ENCODE measurements around the gene WFDC9.
"Not testable (repeated sequence)": the region's sequence is repeated elsewhere in the genome, so short reads cannot be mapped to it uniquely, and the experiment has no call there.

WFDC9 gene

DNA sequence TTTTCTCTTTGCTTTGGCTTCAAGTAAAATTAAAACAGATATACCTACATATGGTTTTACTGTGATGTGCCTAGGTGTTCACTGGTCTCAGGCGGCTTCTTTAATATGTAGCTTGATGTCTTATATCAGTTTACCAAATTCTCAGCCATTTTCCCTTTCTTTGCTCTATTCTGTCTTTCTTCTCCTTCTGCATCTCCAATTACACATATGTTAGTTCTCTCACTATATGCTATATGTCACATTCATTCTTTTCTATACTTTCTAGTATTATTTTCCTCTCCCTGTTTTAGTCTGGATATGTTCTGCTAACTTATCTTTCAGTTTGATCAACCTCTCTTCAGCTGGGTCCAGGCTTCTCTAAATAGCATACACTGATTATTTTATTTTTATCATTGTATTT, 37.6 kb downstream of the WFDC9 start:
- H3K9me3 ChIP-seq (ENCODE audit: control insufficient read depth, insufficient read depth, low read length) = no peaks in the 10 kb centered on the region
- no CpG with 5 or more reads among the region's 1 CpG for WGBS (ENCODE audit: insufficient coverage, insufficient read length)
- no peak for DNase-seq (ENCODE audit: low read depth, low spot score)
- no peaks in the 10 kb centered on the region for H3K27me3 ChIP-seq (ENCODE audit: control insufficient read depth, insufficient read depth, low read length)
- H3K27ac ChIP-seq (ENCODE audit: low read length) = no peak overlapping the region
- no peaks in the 10 kb centered on the region for H3K4me1 ChIP-seq (ENCODE audit: control insufficient read depth, insufficient read depth, low read length)
- H3K4me3 ChIP-seq (ENCODE audit: low read length) = no peak overlapping the region
- H3K36me3 ChIP-seq (ENCODE audit: control insufficient read depth, insufficient read depth, low read length) = no peaks in the 10 kb centered on the region

DNA sequence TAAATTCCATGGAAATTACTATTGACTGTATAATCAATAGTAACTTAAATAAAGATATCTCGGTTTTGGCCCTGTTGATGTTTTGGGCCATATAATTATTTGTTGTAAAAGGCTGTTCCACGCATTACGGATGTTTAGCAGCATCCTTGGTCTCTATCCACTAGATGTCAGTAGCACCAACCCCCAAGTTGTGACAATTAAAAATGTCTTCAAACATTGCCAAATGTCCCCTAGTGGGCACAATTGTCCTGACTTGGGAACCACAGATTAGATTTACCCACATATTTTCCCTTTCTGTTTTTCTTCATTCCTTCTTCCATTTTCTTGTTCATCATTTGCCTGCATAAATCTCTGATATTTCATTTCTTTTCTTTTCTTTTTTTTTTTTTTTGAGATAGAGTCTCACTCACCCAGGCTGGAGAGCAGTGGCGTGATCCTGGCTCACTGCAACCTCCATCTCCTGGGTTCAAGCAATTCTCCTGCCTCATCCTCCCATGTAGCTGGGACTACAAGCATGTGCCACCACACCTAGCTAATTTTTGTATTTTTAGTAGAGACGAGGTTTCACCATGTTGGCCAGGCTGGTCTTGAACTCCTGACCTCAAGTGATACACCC, 38.4 kb downstream of the WFDC9 start:
- peak; percentile 47 for DNase-seq (ENCODE audit: low read depth, low spot score)
- Histone ChIP-seq H3K27me3 (ENCODE audit: control insufficient read depth, insufficient read depth, low read length) (no peaks in the 10 kb centered on the region), H3K9me3 (ENCODE audit: control insufficient read depth, insufficient read depth, low read length) (no peaks in the 10 kb centered on the region), H3K4me1 (ENCODE audit: control insufficient read depth, insufficient read depth, low read length) (no peaks in the 10 kb centered on the region), H3K27ac (ENCODE audit: low read length) (no peak overlapping the region), H3K4me3 (ENCODE audit: low read length) (no peak overlapping the region), H3K36me3 (ENCODE audit: control insufficient read depth, insufficient read depth, low read length) (no peaks in the 10 kb centered on the region)
- no CpG with 5 or more reads among the region's 5 CpGs for WGBS (ENCODE audit: insufficient coverage, insufficient read length)

DNA sequence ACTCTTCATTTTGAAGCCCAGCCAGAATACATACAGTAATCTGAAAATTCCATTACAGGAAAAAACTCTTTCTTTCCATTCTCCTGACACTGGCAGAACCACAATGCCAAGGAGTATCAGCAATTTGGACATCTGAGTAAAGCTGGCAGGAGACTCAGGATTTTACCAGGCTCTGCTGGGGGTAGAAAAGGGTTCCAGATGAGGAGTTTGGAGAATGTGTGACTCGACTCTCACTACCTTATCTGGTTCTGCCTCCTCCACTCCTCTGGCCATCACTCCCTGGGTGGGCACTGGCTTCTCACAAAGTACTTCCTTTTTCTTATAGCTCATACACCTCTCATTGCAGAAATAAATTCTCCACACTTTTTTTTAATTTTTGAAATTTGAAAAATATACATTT, 41.4 kb downstream of the WFDC9 start:
- no peak for DNase-seq (ENCODE audit: low read depth, low spot score)
- H3K27ac ChIP-seq (ENCODE audit: low read length) = no peak overlapping the region
- H3K27me3 ChIP-seq (ENCODE audit: control insufficient read depth, insufficient read depth, low read length) = no peaks in the 10 kb centered on the region
- no peaks in the 10 kb centered on the region for H3K9me3 ChIP-seq (ENCODE audit: control insufficient read depth, insufficient read depth, low read length)
- H3K4me1 ChIP-seq (ENCODE audit: control insufficient read depth, insufficient read depth, low read length) = no peaks in the 10 kb centered on the region
- H3K4me3 ChIP-seq (ENCODE audit: low read length) = no peak overlapping the region
- no CpG with 5 or more reads among the region's 1 CpG for WGBS (ENCODE audit: insufficient coverage, insufficient read length)
- H3K36me3 ChIP-seq (ENCODE audit: control insufficient read depth, insufficient read depth, low read length) = no peaks in the 10 kb centered on the region

- no peak for DNase-seq (ENCODE audit: low read depth, low spot score)
- Histone ChIP-seq H3K27ac (ENCODE audit: low read length) (no peak overlapping the region), H3K36me3 (ENCODE audit: control insufficient read depth, insufficient read depth, low read length) (no peaks in the 10 kb centered on the region), H3K4me1 (ENCODE audit: control insufficient read depth, insufficient read depth, low read length) (no peaks in the 10 kb centered on the region), H3K4me3 (ENCODE audit: low read length) (no peak overlapping the region), H3K27me3 (ENCODE audit: control insufficient read depth, insufficient read depth, low read length) (no peaks in the 10 kb centered on the region), H3K9me3 (ENCODE audit: control insufficient read depth, insufficient read depth, low read length) (no peaks in the 10 kb centered on the region)
- no CpG with 5 or more reads among the region's 2 CpGs for WGBS (ENCODE audit: insufficient coverage, insufficient read length)
Observed at GRCh38 chr20:45588800-45589199, 42.3 kb downstream of the WFDC9 start.

GRCh38 chr20:45585986-45586385, 45.1 kb downstream of the WFDC9 start:
- not testable (repeated sequence) for H3K9me3 ChIP-seq (ENCODE audit: control insufficient read depth, insufficient read depth, low read length); H3K36me3 ChIP-seq (ENCODE audit: control insufficient read depth, insufficient read depth, low read length); H3K27me3 ChIP-seq (ENCODE audit: control insufficient read depth, insufficient read depth, low read length); DNase-seq (ENCODE audit: low read depth, low spot score); H3K27ac ChIP-seq (ENCODE audit: low read length); H3K4me3 ChIP-seq (ENCODE audit: low read length); H3K4me1 ChIP-seq (ENCODE audit: control insufficient read depth, insufficient read depth, low read length)
- no CpG with 5 or more reads among the region's 5 CpGs for WGBS (ENCODE audit: insufficient coverage, insufficient read length)

GRCh38 chr20:45584294-45584693, 46.8 kb downstream of the WFDC9 start:
- not testable (repeated sequence) for H3K4me1 ChIP-seq (ENCODE audit: control insufficient read depth, insufficient read depth, low read length); H3K27ac ChIP-seq (ENCODE audit: low read length); H3K9me3 ChIP-seq (ENCODE audit: control insufficient read depth, insufficient read depth, low read length); H3K4me3 ChIP-seq (ENCODE audit: low read length); H3K36me3 ChIP-seq (ENCODE audit: control insufficient read depth, insufficient read depth, low read length); DNase-seq (ENCODE audit: low read depth, low spot score); H3K27me3 ChIP-seq (ENCODE audit: control insufficient read depth, insufficient read depth, low read length)
- WGBS (ENCODE audit: insufficient coverage, insufficient read length) = no CpG with 5 or more reads among the region's 5 CpGs

DNA sequence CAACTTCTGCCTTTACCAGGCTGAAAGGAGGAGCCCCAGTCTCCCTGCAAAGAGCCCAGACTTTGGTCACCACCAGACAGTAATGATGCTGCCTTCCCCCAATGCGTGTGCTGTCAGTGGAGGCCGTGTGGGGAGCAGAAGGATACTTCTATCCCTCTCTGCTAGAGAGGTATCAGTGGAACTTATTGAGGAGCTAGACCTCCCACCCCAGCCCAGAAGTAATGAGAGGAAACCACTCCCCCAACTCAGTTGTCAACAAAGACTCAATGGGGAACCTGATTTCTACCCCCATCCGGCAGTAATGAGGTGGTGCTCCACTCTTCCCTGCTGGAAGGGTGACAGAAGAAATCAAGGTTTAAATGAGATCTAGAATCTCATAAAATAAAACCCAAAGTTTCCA, 47.6 kb downstream of the WFDC9 start:
- WGBS (ENCODE audit: insufficient coverage, insufficient read length) = no CpG with 5 or more reads among the region's 3 CpGs
- H3K27ac ChIP-seq (ENCODE audit: low read length) = no peak overlapping the region
- no peaks in the 10 kb centered on the region for H3K9me3 ChIP-seq (ENCODE audit: control insufficient read depth, insufficient read depth, low read length)
- H3K36me3 ChIP-seq (ENCODE audit: control insufficient read depth, insufficient read depth, low read length) = no peaks in the 10 kb centered on the region
- no peak for DNase-seq (ENCODE audit: low read depth, low spot score)
- no peaks in the 10 kb centered on the region for H3K27me3 ChIP-seq (ENCODE audit: control insufficient read depth, insufficient read depth, low read length)
- 0 out of 2 replicates have a peak, but pooled peaks cover 3% of the 10 kb centered on the region for H3K4me1 ChIP-seq (ENCODE audit: control insufficient read depth, insufficient read depth, low read length)
- no peak overlapping the region for H3K4me3 ChIP-seq (ENCODE audit: low read length)

- H3K36me3 ChIP-seq (ENCODE audit: control insufficient read depth, insufficient read depth, low read length) = no peaks in the 10 kb centered on the region
- H3K4me3 ChIP-seq (ENCODE audit: low read length) = no peak overlapping the region
- no peaks in the 10 kb centered on the region for H3K9me3 ChIP-seq (ENCODE audit: control insufficient read depth, insufficient read depth, low read length)
- DNase-seq (ENCODE audit: low read depth, low spot score) = no peak
- H3K27ac ChIP-seq (ENCODE audit: low read length) = no peak overlapping the region
- H3K27me3 ChIP-seq (ENCODE audit: control insufficient read depth, insufficient read depth, low read length) = no peaks in the 10 kb centered on the region
- H3K4me1 ChIP-seq (ENCODE audit: control insufficient read depth, insufficient read depth, low read length) = 0 out of 2 replicates have a peak, but pooled peaks cover 5% of the 10 kb centered on the region
Observed at GRCh38 chr20:45581702-45582101, 49.4 kb downstream of the WFDC9 start.

GRCh38 chr20:45579184-45579583, 51.9 kb downstream of the WFDC9 start, which contains the start of gene WFDC8:
Gene WFDC8 (minus strand): TSS chr20:45579284. CDS start chr20:45579247, 37 bp downstream.
- H3K4me1 ChIP-seq (ENCODE audit: control insufficient read depth, insufficient read depth, low read length) = peaks cover 6% of the 10 kb centered on the region; the same call in 1 of the 2 replicates
- no peaks in the 10 kb centered on the region for H3K36me3 ChIP-seq (ENCODE audit: control insufficient read depth, insufficient read depth, low read length)
- WGBS (ENCODE audit: insufficient coverage, insufficient read length) = no CpG with 5 or more reads among the region's 4 CpGs
- DNase-seq (ENCODE audit: low read depth, low spot score) = no peak
- H3K27ac ChIP-seq (ENCODE audit: low read length) = no peak within 1 kb of the TSS
- H3K4me3 ChIP-seq (ENCODE audit: low read length) = no peak within 1 kb of the TSS
- H3K27me3 ChIP-seq (ENCODE audit: control insufficient read depth, insufficient read depth, low read length) = no peaks in the 10 kb centered on the region
- H3K9me3 ChIP-seq (ENCODE audit: control insufficient read depth, insufficient read depth, low read length) = no peaks in the 10 kb centered on the region

- DNase-seq (ENCODE audit: low read depth, low spot score) = peak; percentile 35
- no CpG with 5 or more reads among the region's 1 CpG for WGBS (ENCODE audit: insufficient coverage, insufficient read length)
- Histone ChIP-seq H3K27ac (ENCODE audit: low read length) (no peak overlapping the region), H3K4me1 (ENCODE audit: control insufficient read depth, insufficient read depth, low read length) (peaks cover 4% of the 10 kb centered on the region; the same call in 1 of the 2 replicates), H3K36me3 (ENCODE audit: control insufficient read depth, insufficient read depth, low read length) (no peaks in the 10 kb centered on the region), H3K9me3 (ENCODE audit: control insufficient read depth, insufficient read depth, low read length) (no peaks in the 10 kb centered on the region), H3K27me3 (ENCODE audit: control insufficient read depth, insufficient read depth, low read length) (no peaks in the 10 kb centered on the region), H3K4me3 (ENCODE audit: low read length) (no peak overlapping the region)
Observed at GRCh38 chr20:45578231-45578630, 52.9 kb downstream of the WFDC9 start.

DNA sequence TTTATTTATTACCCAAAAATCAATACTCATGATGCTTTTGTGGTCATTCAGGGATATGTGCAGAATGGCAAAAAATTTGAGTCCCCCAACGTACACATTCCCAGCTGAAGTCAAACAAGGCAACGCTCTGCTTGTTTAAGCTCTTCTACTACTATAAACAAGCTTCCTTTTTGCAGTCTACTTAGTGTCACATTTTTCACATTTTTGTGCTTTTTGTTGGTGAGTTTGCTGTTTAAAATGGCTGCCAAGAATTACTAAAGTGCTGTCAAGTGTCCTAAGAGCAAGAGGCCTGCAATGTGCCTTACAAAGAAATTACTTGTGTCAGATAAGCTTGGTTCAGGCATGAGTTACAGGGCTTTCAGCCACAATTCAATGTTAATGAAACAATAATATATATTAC, 54.1 kb downstream of the WFDC9 start:
- no peaks in the 10 kb centered on the region for H3K9me3 ChIP-seq (ENCODE audit: control insufficient read depth, insufficient read depth, low read length)
- DNase-seq (ENCODE audit: low read depth, low spot score) = no peak
- no CpG with 5 or more reads among the region's 2 CpGs for WGBS (ENCODE audit: insufficient coverage, insufficient read length)
- H3K27ac ChIP-seq (ENCODE audit: low read length) = no peak overlapping the region
- H3K27me3 ChIP-seq (ENCODE audit: control insufficient read depth, insufficient read depth, low read length) = no peaks in the 10 kb centered on the region
- peaks cover 3% of the 10 kb centered on the region; the same call in 1 of the 2 replicates for H3K4me1 ChIP-seq (ENCODE audit: control insufficient read depth, insufficient read depth, low read length)
- H3K4me3 ChIP-seq (ENCODE audit: low read length) = no peak overlapping the region
- H3K36me3 ChIP-seq (ENCODE audit: control insufficient read depth, insufficient read depth, low read length) = no peaks in the 10 kb centered on the region
